NCI-H1048 (cell line): ENCODE measurements around the gene NKAIN2.
"Not testable (repeated sequence)": the region's sequence is repeated elsewhere in the genome, so short reads cannot be mapped to it uniquely, and the experiment has no call there.

ENCODE experiments used
- DNase-seq: peaks from one replicate; lab custom pipeline; 2025; lab: John Stamatoyannopoulos, UW

The NKAIN2 gene

DNA sequence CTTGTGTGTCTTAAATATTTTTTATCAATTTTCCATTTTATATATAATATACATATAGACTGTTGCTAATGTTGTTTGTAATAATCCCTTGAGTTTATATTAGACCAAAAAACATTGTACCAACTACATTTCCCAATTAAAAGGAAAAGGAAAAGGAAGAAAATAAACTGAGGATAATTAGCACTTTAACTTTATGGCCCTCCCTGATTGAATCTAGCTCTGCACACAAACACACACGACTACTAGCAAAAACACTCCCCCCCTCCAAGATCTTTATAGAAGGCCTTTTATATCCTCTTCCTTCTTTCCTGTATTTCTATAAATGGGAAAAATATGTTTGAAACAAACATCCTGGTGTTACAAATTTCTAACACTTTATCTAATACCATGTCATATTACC, 276.8 kb downstream of the NKAIN2 start:
- DNase-seq: no peak

DNA sequence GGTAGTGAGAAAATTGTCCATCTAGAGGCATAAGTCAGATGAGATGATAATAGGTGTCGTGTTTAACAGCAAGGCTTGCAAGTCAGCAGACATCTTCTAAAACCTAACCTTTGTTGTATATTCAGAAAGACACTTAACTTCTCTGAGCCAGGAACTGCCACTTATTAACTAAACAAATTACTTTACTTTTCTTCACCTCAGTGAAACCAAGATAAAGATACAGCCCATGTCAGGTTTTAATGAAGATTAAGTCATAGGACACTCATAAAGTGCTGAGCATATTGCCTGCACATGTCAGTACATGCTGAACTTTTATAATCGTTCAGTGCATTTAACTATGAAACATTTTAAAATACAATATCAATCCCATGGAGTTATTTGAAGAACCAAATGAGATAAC, 286.8 kb downstream of the NKAIN2 start:
- DNase-seq: no peak

DNA sequence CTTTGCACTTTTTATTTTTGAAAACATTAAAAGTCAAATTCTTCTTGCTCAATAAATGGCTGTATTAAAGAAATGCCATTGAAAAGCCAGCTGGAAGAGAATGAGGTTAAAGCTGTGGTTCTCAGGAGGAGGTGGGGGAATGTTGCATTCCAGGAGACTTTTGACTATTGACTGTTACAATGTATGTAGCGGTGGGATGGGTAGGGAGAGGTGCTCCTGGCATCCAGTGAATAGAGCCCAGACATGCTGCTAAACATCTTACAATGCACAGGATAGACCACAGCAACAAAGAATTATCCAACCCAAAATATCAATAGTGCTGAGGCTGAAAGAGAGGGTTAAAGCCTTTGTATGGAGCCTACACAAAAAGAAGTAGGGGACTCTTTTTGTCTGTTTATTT, 295.9 kb downstream of the NKAIN2 start:
- no peak for DNase-seq

DNA sequence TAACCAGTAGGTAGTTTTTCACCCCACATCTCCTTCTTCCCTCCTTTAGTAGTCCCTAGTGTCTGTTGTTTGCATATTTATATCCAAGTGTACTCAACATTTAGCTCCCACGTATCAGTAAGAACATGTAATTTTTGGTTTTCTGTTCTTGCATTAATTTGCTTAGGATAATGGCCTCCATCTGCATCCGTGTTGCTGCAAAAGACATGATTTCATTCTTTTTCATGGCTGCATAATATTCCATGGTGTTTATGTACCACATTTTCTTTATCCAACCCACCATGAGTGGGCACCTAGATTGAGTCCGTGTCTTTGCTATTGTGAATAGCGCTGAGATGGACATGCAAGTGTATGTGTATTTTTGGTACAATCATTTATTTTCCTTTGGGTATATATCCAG, 306.8 kb downstream of the NKAIN2 start:
- DNase-seq: no peak

- no peak for DNase-seq
These were observed 315.9 kb downstream of the NKAIN2 start for GRCh38 chr6:124119596-124119995.

DNA sequence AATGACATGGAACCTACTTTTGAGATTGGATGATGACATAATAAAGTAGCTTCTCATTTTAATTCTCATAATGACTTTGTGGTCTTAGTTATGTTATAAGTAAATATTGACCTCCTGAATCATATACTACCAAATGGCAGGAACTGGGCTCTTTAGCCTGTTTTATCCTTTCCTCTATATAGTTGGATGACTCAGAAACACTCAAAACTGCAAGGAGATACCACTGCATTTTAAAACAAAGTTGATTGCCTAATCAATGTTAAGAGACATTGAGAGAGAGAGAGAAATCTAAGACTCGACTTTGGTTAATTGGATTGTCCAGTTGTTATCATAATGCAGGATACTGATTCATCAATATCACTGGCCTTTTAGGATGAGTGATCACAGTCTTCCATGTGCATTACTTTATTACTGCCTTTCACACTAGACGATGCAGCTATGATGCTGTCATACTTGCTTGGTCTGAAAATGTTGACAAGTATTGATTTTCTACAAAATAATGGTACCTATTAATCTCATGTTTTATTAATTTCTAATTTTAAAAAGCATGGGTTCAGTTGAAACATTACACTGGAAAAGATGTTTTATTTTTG, 320.0 kb downstream of the NKAIN2 start:
- DNase-seq: no peak

DNA sequence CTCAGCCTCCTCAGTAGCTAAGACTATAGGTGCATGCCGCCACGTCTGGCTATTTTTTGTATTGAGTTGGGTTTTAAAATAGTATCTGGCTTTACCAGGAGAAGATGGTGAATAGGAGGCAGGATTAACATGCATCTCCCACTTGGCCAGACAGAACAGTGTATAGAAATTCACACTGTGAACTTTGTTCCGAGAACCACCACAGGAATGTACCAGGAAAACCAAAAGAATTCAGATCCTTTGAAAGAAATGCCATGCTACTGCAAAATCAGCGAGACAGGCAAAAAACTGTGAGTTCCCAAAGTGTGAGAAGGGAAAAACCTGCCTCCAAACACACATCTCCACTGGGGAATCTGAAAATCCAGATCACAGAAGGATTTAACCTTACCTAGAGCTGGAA, 327.6 kb downstream of the NKAIN2 start:
- no peak for DNase-seq

DNA sequence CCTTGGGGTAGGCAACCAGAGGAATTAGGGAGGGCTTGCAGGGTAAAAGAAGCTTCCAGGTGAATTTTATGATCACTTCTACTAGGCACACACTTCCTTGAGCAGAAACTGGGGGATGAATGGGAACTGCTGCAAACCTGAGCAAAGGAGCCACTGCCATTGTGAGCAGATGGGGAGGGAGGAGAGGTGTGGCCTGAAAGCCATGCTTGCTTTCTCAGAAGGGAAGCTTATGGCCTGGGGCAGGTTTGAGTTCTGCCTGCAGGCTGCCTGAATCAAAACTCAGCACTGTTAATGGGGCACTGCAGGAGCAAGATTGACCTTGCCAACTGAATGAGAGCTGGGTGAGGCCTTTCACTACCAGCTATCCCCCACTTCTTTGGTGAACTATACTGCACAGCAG, 328.1 kb downstream of the NKAIN2 start:
- no peak for DNase-seq

DNA sequence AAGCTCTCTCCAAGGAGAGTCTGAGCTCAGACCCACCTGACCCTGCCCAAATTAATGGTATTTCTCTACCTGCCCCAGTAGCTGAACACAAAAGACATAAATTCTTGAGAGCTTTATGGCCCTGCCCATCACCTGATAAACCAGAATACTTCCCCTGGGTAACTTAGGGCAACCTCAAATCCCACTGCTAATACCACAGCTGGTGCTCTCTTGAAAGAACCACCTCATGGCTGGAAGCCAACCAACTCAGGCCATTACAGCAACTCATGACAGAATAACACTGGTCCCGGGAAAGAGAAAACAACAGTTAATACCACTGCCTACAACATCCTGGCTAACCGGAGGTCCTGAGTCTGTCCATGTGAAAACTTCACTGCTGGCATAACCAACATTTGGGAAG, 328.6 kb downstream of the NKAIN2 start:
- DNase-seq: no peak

DNA sequence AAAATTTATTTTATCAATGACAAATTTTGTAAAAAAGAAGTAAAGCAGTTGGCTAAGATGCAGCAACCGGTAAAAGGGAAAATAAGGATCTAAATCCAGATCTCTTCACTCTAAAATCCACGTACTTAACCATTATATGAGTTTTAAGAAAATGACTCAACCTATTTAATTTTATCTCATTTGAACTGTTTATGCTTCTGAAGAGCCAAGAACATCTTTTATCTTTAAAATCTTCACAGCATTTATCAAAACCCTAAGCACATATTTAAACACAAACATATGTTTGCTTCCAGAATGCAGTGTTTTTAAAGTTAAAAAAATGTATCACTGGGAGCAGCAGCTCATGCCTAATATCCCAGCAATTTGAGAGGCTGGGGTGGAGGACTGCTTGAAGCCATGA, 339.2 kb downstream of the NKAIN2 start:
- no peak for DNase-seq

DNA sequence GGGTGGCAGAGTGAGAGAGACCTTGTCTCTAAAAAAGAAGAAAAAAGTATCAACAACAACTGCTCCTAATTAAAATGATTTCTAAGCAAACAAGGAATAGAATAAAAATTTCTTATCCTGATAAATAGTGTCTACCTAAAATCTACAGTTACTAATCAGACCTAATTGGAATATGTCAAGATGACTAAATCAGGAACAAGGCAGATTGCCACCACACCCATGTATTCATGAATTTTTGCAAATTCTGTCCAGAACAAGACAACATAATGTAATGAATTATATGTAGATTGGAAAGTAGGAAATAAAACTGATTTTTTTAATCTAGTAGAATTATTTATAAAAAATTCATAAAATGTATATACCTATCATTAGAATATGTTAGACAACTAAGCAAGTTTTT, 339.8 kb downstream of the NKAIN2 start:
- DNase-seq: no peak

DNA sequence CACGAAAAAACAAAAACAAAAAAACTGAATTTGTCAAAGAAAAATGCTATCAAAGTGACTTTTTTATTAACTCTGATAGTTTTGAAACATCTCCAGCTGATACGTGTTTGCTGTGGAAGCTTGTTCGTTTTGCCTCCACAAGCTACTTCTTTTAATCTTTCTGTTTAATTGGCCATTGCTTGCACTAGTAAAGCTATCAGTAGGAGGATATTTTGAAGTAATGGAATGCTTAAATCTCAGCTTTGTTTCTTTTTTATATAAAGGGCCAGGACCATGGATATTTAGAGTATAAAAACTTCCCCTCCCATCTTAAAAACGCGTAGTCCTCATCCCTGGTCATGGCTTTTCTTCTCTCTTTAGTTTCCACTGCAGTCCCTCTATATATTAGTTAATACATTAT, 344.0 kb downstream of the NKAIN2 start:
- DNase-seq: no peak

DNA sequence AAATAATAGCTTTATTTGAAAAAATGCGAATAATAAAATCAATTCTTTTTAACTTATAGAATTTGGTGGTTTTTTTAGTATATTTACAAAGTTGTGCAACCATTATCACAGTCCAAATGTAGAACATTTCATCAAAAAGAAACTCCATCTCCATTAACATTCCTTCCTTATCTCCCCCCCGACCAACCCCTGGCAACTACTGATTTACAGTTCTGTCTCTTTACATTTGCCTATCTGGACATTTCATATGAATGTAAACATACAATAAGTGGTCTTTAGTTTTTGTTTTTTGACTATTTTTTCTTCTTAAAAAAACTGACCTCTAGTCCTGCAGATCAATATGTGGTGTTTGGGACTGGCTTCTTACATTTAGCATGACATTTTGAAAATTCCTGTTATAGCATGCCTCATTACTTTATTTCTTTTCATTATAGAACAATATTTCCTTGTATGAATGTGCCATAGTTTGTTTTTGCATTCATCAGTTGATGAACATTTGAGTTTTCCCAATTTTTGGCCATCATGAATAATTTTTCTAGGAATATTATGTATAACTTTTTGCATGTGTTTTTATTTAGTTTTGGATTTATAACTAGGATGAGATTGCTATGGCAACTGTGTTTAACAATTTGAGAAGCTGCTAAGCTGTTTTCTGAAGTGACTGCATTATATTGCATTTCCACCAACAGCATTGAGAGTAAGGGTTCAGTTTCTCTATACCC, 344.7 kb downstream of the NKAIN2 start:
- DNase-seq: no peak

GRCh38 chr6:124149646-124150045, 346.0 kb downstream of the NKAIN2 start:
- DNase-seq: no peak

GRCh38 chr6:124158024-124158423, 354.4 kb downstream of the NKAIN2 start:
- DNase-seq: no peak

GRCh38 chr6:124163676-124164075, 360.0 kb downstream of the NKAIN2 start:
- no peak for DNase-seq

DNA sequence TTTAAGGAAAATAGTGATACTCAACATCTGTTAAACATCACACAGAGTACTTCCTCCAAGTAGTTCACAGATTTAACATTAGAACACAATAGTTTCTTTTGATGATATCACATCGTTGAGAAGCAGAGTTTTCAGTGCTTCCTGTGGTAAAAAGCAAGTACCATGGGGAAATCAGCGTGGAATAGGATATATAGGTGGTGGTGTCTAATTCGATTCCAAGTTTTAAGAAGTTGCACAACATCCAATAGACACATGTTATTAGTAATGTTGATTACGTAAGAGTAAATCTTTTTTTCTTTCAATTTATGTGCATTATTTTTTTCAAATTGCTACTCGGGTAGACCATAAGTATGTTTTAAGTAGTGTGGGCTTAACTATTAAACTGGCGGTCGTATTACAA, 360.7 kb downstream of the NKAIN2 start:
- no peak for DNase-seq

DNA sequence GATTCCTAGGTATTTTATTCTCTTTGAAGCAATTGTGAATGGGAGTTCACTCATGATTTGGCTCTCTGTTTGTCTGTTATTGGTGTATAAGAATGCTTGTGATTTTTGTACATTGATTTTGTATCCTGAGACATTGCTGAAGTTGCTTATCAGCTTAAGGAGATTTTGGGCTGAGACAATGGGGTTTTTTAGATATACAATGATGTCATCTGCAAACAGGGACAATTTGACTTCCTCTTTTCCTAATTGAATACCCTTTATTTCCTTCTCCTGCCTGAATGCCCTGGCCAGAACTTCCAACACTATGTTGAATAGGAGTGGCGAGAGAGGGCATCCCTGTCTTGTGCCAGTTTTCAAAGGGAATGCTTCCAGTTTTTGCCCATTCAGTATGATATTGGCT, 363.6 kb downstream of the NKAIN2 start:
- DNase-seq: not testable (repeated sequence)

DNA sequence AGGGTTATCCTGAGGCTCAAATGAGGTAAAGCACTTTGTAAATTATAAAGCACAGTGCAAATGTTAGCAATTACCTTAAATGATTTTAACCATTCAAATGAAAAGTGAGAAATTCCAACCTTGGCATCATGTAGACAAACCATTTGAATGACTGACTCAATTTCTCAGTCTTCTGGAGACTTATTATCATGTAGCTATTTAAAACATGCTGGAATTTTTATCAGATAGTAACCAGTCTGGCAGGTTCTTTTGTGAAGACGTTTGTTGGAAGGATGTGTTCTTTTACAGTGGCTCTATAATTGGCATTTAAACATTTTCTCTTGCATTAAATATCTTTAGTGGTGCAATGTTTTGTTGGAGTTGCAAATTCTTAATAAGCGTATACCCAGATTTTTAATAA, 386.6 kb downstream of the NKAIN2 start:
- DNase-seq: peak; percentile 11

- DNase-seq: no peak
These were observed 389.5 kb downstream of the NKAIN2 start for GRCh38 chr6:124193132-124193531.

GRCh38 chr6:124197148-124197547, 393.5 kb downstream of the NKAIN2 start:
- DNase-seq: no peak

- no peak for DNase-seq
These were observed 395.6 kb downstream of the NKAIN2 start for GRCh38 chr6:124199286-124199685.

DNA sequence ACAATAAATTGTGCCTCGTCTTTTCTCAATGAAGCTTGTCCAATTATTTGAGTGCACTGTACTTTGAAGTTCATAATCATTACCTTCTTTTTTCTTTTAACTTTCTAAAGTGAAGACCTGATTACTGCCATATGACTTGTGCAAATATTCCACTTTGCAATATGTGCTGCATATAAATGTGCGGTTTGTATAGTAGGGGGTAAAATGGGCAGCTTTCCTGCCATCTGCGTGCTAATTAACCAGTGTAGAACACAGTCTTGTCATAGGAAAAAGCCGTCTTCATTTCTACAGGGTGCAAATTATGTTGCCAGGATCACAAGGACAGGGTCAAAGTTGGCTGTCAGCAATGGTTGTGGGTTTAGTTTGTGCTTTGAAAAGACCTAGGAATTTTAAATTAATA, 397.0 kb downstream of the NKAIN2 start:
- no peak for DNase-seq
